HEK293 (cell line): ENCODE results near the gene ZNF329.

ENCODE experiments used
- CTCF ChIA-PET: fragments of 350-600 bp; formaldehyde crosslinking; extraction: SDS; loops from one replicate; lab custom pipeline; 2021; ENCODE audit warnings: antibody characterized with exemption; lab: Yijun Ruan, JAX
- POLR2A ChIA-PET: fragments of 300-600 bp; formaldehyde crosslinking; extraction: SDS; loops from one replicate; lab custom pipeline; 2020; ENCODE audit warnings: antibody characterized with exemption, inconsistent platforms; lab: Yijun Ruan, JAX
- H3K27ac ChIP-seq: fragments of 200-500 bp; sonication (Bioruptor generic); 2 replicates; pipeline ENCODE4 v1.5.1; 2014; ENCODE audit warnings: low read depth, low read length, control low read depth, inconsistent platforms; ENCODE audit errors: extremely low read depth
- H3K36me3 ChIP-seq, 2 experiments: fragments of 200-500 bp in 1 of 2; sonication (Bioruptor generic) in 1 of 2; 1 replicate in 1 of 2; 2 replicates in 1 of 2; pipeline ENCODE4 v1.5.1; 2014 to 2017; ENCODE audit warnings: inconsistent platforms in 2 of 2, low read length in 2 of 2; ENCODE audit not compliant: control insufficient read depth in 2 of 2, insufficient read depth in 1 of 2
- H3K4me1 ChIP-seq: fragments of 200-500 bp; sonication (Bioruptor generic); 2 replicates; pipeline ENCODE4 v1.5.1; 2014; ENCODE audit warnings: mild to moderate bottlenecking, low read length, inconsistent platforms; ENCODE audit not compliant: control insufficient read depth, insufficient read depth
- H3K4me3 ChIP-seq: 2 replicates; pipeline ENCODE4 v1.5.1; 2011; ENCODE audit warnings: low read depth, mild to moderate bottlenecking, control low read depth, low read length, moderate library complexity
- H3K9me3 ChIP-seq: fragments of 200-500 bp; sonication (Bioruptor generic); 2 replicates; pipeline ENCODE4 v1.5.1; 2014; ENCODE audit warnings: low read depth, low read length, inconsistent platforms; ENCODE audit not compliant: control insufficient read depth, insufficient read depth
- BCL11B ChIP-seq: fragments of 450-650 bp; formaldehyde crosslinking; IDR thresholded peaks from 2 replicates; pipeline ENCODE4 v1.5.1; 2016; ENCODE audit warnings: low read depth, missing biosample characterization, missing genetic modification characterization
- GLIS1 ChIP-seq: fragments of 450-650 bp; formaldehyde crosslinking; IDR thresholded peaks from 2 replicates; pipeline ENCODE4 v1.5.1; 2016; ENCODE audit warnings: missing biosample characterization, missing genetic modification characterization
- GLIS2 ChIP-seq: fragments of 450-650 bp; formaldehyde crosslinking; IDR thresholded peaks from 2 replicates; pipeline ENCODE4 v1.5.1; 2016; ENCODE audit warnings: missing biosample characterization, missing genetic modification characterization
- KLF8 ChIP-seq: fragments of 450-650 bp; formaldehyde crosslinking; IDR thresholded peaks from 2 replicates; pipeline ENCODE4 v1.5.1; 2016; ENCODE audit warnings: missing biosample characterization, missing genetic modification characterization
- SETDB1 ChIP-seq: IDR thresholded peaks from one replicate; pipeline ENCODE4 v1.6.1; 2017; ENCODE audit warnings: mild to moderate bottlenecking, low read length, moderate library complexity, mixed read lengths; ENCODE audit not compliant: insufficient read length
- TRIM28 ChIP-seq: IDR thresholded peaks from 2 replicates; pipeline ENCODE4 v1.6.1; 2011; ENCODE audit warnings: low read length, control low read depth, borderline replicate concordance
- ZBTB17 ChIP-seq: fragments of 450-650 bp; formaldehyde crosslinking; IDR thresholded peaks from 2 replicates; pipeline ENCODE4 v1.5.1; 2016; ENCODE audit warnings: missing biosample characterization, missing genetic modification characterization
- ZBTB26 ChIP-seq: fragments of 450-650 bp; formaldehyde crosslinking; optimal IDR thresholded peaks from 2 replicates; pipeline ENCODE3; 2016; ENCODE audit warnings: missing biosample characterization, mild to moderate bottlenecking, missing genetic modification characterization
- ZFHX2 ChIP-seq: fragments of 450-650 bp; formaldehyde crosslinking; conservative IDR thresholded peaks from 2 replicates; pipeline ENCODE4 v1.5.1; 2016; ENCODE audit warnings: missing biosample characterization, missing genetic modification characterization
- ZNF175 ChIP-seq: fragments of 450-650 bp; formaldehyde crosslinking; IDR thresholded peaks from 2 replicates; pipeline ENCODE4 v1.5.1; 2016; ENCODE audit warnings: missing biosample characterization, missing genetic modification characterization
- ZNF274 ChIP-seq, 2 experiments: fragments of 200-500 bp in 1 of 2; fragments of 450-650 bp in 1 of 2; sonication (Bioruptor generic) in 1 of 2; formaldehyde crosslinking in 1 of 2; IDR thresholded peaks; 2 replicates each; pipeline versions ENCODE4 v1.5.1 to v1.6.1; 2014 to 2016; ENCODE audit warnings: borderline replicate concordance in 1 of 2, inconsistent platforms in 1 of 2, low read length in 1 of 2, missing biosample characterization in 1 of 2, missing genetic modification characterization in 1 of 2
- ZNF280D ChIP-seq: fragments of 450-650 bp; formaldehyde crosslinking; IDR thresholded peaks from 2 replicates; pipeline ENCODE4 v1.5.1; 2016; ENCODE audit warnings: missing biosample characterization, missing genetic modification characterization
- ZNF394 ChIP-seq: fragments of 450-650 bp; formaldehyde crosslinking; IDR thresholded peaks from 2 replicates; pipeline ENCODE4 v1.5.1; 2016; ENCODE audit warnings: missing biosample characterization, missing genetic modification characterization, mild to moderate bottlenecking, moderate library complexity, borderline replicate concordance
- ZNF518A ChIP-seq: fragments of 450-650 bp; formaldehyde crosslinking; conservative IDR thresholded peaks from 2 replicates; pipeline ENCODE4 v1.5.1; 2016; ENCODE audit warnings: low read depth, missing biosample characterization, missing genetic modification characterization
- ZNF529 ChIP-seq: fragments of 450-650 bp; formaldehyde crosslinking; IDR thresholded peaks from 2 replicates; pipeline ENCODE4 v1.5.1; 2017; ENCODE audit warnings: missing genetic modification characterization, missing biosample characterization; ENCODE audit not compliant: insufficient replicate concordance
- ZNF768 ChIP-seq: fragments of 450-650 bp; formaldehyde crosslinking; IDR thresholded peaks from 2 replicates; pipeline ENCODE4 v1.5.1; 2018; ENCODE audit warnings: missing biosample characterization, mild to moderate bottlenecking, missing genetic modification characterization
- ZNF777 ChIP-seq: fragments of 450-650 bp; formaldehyde crosslinking; IDR thresholded peaks from 2 replicates; pipeline ENCODE4 v1.5.1; 2017; ENCODE audit warnings: missing biosample characterization, missing genetic modification characterization, borderline replicate concordance

ZNF329 gene

GRCh38 chr19:58107778-58108545, 42.6 kb downstream of the ZNF329 start:
- ChIA-PET POLR2A (no interaction called here), CTCF (no interaction called here)
- Histone ChIP-seq H3K36me3 (no peaks in the 10 kb centered on the region), H3K4me3 (no peak overlapping the region), H3K9me3 (no peaks in the 10 kb centered on the region; the same call in none of the 2 replicates), H3K27ac (no peak overlapping the region), H3K4me1 (no peaks in the 10 kb centered on the region)
- TF ChIP-seq SETDB1 (peak; percentile 95), ZNF274 (IDR thresholded peaks at IDR 0.05; ENCODE audit: low read length) (peak; percentile 94), ZNF274 (tag by site-specific recombination; IDR thresholded peaks at IDR 0.05; ENCODE audit: borderline replicate concordance) (peak; percentile 93), KLF8 (tag by site-specific recombination) (no peak), TRIM28 (peak; percentile 96; the same call in 1 of the 2 replicates)

- Histone ChIP-seq H3K4me3 (peak overlapping the region; percentile 98), H3K36me3 (peaks cover 0 to 22% of the 10 kb centered on the region in 2 experiments; a peak in 2 of 3 replicates), H3K27ac (no peak overlapping the region), H3K9me3 (peaks cover 6% of the 10 kb centered on the region), H3K4me1 (no peaks in the 10 kb centered on the region)
- ChIA-PET CTCF (no interaction called here), POLR2A (interaction anchor here (0.6 to 1.1 kb wide), 2 partner anchors 19 to 85 kb away, joined by 3 to 4 read pairs; partner anchors contain the start of gene ZNF274)
- TF ChIP-seq ZNF768 (tag by site-specific recombination) (peak; percentile 20; the same call in 1 of the 2 replicates), ZNF280D (tag by site-specific recombination) (peak; percentile 78; the same call in 1 of the 2 replicates), ZBTB17 (peak; percentile 76), ZNF777 (tag by site-specific recombination) (0 out of 2 replicates have a peak, but pooled peaks have one; percentile 32), ZNF175 (tag by site-specific recombination) (no peak)
Measured at GRCh38 chr19:58098682-58098998, 51.9 kb downstream of the ZNF329 start.

- peaks cover 0 to 22% of the 10 kb centered on the region in 2 experiments; a peak in 2 of 3 replicates for H3K36me3 ChIP-seq
- CTCF ChIA-PET, result no interaction called here
- peaks cover 6% of the 10 kb centered on the region for H3K9me3 ChIP-seq
- peak within 1 kb of the TSS; percentile 98 for H3K4me3 ChIP-seq
- peak within 1 kb of the TSS; percentile 44; the same call in 1 of the 2 replicates for H3K27ac ChIP-seq
- no peaks in the 10 kb centered on the region for H3K4me1 ChIP-seq
- POLR2A ChIA-PET, result interaction anchor here (1.1 kb wide), 1 partner anchor 85 kb away, joined by 3 read pairs; the partner anchor contains the start of gene ZNF274
- TF ChIP-seq ZBTB26, result peak; percentile 98
- peak; percentile 23; the same call in 1 of the 2 replicates for TF ChIP-seq ZNF518A (tag by site-specific recombination)
- TF ChIP-seq BCL11B (tag by site-specific recombination), result no peak
- TF ChIP-seq ZFHX2 (tag by site-specific recombination), result peak; percentile 85
- TF ChIP-seq GLIS1 (tag by site-specific recombination), result peak; percentile 74
- 0 out of 2 replicates have a peak, but pooled peaks have one; percentile 45 for TF ChIP-seq ZNF777 (tag by site-specific recombination)
- TF ChIP-seq ZNF274 (IDR thresholded peaks at IDR 0.05; ENCODE audit: low read length), result no peak
- no peak for TF ChIP-seq ZNF274 (tag by site-specific recombination; IDR thresholded peaks at IDR 0.05; ENCODE audit: borderline replicate concordance)
- TF ChIP-seq ZNF394 (tag by site-specific recombination), result peak; percentile 43; the same call in 1 of the 2 replicates
- no peak for TF ChIP-seq ZNF529 (tag by site-specific recombination)
- TF ChIP-seq GLIS2 (tag by site-specific recombination), result peak; percentile 71
Measured at GRCh38 chr19:58097781-58098681, 52.6 kb downstream of the ZNF329 start, which contains the start of gene ZSCAN18. Gene ZSCAN18, minus strand, starts transcription at chr19:58098231. Its CDS starts 7,964 bp downstream, at chr19:58090267.
